T-helper 22 cell (primary cell): ENCODE data around the gene ZBTB34.

Experiments used
- DNase-seq: peaks from one replicate; pipeline ENCODE4 v3.0.0-alpha.2; 2020; ENCODE audit warnings: low read depth

ZBTB34 gene

GRCh38 chr9:126844085-126844484 lies 16.4 kb upstream of the ZBTB34 start:
- DNase-seq: no peak

DNA sequence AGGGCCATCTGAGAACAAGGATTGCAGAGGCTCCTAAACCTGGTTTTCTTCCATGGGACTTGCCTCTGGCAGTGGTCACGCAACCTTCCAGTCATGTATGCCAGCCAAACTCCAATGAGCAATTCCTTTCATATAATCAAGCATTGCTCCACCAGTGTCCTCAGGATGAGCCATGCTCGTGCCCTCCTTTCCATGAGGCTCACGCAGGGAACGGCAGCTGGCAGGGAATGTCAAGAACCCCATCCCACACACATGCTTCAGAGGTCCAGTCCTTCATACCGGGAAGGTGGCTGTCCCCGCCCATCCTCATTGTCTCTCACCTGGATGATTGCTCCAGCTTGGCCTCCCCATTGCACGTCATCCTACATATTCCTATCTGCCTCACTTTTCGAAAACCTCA lies 13.4 kb upstream of the ZBTB34 start:
- no peak for DNase-seq

DNA sequence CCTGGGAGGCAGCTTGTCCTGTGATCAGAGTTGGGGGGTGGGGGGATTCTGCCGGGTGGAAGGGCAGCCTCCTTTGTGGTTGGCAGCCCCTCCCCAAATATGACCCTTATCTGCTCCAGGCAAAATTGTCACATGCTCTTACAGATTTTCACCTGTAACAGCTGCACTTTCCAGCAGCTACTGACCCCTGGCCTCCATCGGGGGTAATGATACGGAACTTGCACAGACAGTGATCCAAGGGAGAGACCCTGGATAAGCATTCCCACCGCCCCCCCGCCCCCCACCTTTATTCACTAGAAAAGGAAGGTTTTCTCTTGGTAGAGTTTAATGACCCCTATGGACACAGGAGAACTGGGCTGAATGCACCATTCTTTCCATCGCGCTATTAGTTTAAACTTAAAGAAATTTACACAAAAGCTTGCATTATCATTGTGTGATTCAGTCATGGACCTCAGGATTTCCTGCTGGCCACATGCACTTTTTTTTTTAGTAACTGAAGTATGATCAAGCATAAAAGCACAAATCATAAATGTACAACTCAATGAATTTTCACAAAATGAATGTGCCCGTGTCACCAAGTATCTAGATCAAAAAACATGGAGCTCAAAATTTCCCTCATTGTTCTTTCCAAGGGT lies 10.7 kb upstream of the ZBTB34 start:
- DNase-seq: no peak

GRCh38 chr9:126851286-126851880 lies 9.1 kb upstream of the ZBTB34 start:
- DNase-seq: no peak

- DNase-seq: no peak
Observed at GRCh38 chr9:126852086-126852688, 8.3 kb upstream of the ZBTB34 start.

DNA sequence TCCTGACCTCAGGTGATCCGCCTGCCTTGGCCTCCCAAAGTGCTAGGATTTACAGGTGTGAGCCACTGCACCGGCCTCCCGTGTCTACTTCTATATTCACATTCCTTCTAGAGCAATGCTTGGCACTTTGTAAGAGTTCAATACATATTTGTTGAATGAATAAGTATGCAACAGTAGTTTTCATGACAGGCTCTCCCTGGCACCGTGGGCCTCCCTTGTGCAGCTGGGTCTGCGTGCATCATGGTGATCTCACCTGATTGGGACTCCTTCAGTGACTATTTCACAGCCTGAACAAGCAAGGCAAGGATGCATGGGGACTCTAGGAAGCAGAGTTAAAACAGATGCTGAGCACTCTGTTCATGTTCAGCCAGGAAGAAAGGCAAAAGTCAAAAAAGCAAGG lies 6.8 kb upstream of the ZBTB34 start:
- no peak for DNase-seq

GRCh38 chr9:126854734-126855133 lies 5.7 kb upstream of the ZBTB34 start:
- no peak for DNase-seq

DNA sequence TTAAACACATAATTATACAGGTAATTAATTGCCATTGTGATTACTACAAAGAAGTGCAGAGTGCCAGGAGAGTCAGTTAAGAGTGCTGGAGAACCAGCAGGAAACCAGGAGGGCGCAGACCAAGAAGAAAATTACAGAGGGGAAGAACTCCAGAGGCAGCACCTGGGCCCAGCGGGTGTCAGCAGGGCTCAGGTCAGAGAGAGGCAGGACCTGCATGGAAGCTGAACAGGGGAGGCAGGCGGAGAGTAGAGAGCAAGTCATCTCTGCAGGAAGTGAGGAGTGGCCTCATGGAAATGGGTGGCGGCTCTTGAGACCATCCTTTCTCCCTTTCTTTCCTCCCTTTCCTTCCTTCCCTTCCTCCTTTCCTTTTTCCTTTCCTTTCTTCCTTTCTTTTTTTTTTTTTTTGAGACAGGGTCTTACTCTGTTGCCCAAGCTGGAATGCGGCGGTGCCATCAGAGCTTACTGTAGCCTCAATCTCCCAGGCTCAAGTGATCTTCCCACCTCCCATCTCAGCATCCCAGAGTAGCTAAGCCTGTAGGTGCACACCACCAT lies 4.0 kb upstream of the ZBTB34 start:
- DNase-seq: no peak

DNA sequence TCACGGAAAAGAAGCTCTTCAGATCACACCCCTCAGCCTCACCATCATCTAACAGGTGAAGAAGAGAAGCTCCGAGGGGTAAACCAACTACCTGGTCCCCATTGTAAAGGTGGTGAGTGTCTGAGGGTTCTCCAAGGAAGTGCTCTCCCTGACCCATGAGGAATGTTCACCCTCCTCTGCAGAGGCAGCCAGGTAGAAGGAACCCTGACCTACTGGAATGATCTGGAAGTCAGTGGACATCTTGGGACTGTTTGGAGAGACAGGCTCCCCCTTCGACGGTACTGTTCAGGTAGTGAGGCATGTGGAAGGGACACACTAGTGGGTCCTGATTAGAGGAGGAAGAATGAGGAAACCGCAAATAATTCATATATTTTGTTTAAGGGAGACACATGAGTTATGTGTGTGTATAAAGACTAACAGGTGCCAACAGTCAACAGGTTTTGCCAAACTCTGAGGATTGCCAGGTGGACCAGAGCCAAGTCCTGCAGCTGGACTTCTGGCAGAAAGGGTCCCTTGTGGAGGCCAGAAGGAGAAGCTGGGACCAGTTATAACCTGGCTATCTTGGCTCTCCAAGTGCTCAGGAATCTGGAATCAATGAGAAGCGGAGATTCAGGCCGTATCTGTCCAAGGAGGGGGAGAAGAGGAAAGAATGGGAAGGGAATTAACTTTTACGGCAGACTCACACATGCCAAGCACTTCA lies 3.0 kb upstream of the ZBTB34 start:
- DNase-seq: no peak

DNA sequence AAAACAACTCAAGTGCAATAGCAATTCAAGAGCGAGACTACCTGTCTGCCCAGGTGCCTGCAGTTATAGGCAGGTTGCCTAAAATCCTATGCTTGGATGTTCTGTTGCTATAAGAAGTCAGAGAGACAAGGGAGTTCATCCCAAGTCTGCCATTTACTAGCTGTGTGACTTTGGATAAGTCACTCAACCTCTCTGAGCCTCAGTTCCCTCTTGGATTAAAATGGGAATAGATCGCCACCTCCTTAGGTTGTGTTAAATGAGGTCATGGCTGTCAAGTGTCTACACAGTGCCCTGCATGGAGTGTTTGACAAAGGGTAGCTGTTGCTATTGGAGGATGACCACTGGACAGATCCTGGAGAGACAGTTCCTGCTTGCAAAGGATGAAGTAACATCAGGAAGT lies 1.3 kb upstream of the ZBTB34 start:
- no peak for DNase-seq

- DNase-seq: no peak
Observed at GRCh38 chr9:126860757-126861466, 473 bp downstream of the ZBTB34 start.

DNA sequence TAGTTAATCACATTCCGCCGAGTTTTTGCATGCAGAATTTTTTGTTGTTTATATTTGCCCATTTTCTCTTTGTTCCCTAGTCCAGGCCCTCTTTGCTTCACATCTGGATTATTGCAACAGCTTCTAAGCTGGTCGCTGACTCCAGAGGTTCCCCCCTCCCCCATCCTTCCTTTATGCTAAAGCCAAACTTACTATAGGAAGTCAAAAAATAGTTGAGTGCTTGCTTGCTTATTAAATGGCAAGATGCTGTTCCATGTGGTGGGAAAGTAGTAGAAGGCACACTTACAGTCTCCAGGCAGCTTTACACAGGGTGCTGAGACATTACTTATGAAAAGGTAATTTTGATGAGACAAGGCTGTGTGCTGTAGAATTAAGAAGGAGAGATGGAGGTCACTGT lies 1.3 kb downstream of the ZBTB34 start:
- DNase-seq: no peak

- no peak for DNase-seq
Observed at GRCh38 chr9:126862104-126862761, 1.8 kb downstream of the ZBTB34 start.

- DNase-seq: no peak
Observed at GRCh38 chr9:126864771-126865170, 4.3 kb downstream of the ZBTB34 start.

GRCh38 chr9:126869368-126869767 lies 8.9 kb downstream of the ZBTB34 start:
- no peak for DNase-seq

DNA sequence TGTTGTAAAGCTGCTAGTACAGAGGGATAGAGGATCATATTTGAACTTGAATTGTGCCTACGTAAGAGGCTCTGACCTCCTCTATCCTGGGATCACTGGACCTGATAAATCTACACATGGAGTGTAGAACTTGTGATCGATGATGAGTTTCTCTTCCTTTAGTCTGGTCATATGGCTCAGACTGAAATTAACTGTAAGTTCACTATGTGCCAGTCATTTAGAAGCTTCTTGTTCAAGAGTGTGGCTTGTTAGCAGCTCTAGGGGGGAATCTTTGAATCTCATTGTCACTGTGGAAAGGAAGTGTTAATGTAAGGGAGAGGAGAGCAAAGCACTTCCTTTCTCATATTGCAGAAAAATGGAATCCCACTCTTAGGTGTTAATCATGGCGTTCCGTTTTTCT lies 12.1 kb downstream of the ZBTB34 start:
- no peak for DNase-seq

DNA sequence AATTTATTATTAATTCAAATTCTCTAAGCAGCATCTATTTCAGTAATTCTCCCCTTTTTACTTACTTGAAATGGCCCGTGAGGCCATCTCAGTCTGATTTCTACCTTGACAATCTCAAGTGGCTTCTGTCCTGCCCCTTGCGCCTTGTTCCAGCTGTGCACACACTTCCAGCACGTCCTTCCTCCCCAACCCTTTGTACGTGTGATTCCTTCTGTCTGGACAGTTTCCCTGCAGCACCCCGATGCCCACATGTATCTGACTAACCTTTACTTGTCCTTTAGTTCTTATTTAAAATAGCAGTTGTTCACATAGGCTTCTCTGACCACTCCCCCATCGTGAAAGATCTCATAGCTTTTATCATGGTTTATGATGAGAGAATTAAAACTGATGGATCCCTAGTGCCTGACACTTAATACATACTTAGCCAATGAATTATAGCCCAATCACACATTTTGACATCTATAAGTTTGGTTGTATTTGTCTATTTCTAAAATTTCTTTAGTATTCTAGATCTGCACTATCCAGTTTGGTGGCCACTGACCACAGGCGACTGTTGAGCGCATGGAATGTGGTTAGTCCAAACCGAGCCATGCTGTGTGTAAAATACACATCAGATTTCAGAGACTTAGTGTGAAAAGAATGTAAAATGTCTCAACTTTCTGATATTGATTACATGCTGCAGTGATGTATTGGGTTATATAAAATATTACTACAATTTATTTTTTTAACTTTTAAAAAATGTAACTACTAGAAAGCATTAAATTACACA lies 14.3 kb downstream of the ZBTB34 start:
- DNase-seq: no peak

DNA sequence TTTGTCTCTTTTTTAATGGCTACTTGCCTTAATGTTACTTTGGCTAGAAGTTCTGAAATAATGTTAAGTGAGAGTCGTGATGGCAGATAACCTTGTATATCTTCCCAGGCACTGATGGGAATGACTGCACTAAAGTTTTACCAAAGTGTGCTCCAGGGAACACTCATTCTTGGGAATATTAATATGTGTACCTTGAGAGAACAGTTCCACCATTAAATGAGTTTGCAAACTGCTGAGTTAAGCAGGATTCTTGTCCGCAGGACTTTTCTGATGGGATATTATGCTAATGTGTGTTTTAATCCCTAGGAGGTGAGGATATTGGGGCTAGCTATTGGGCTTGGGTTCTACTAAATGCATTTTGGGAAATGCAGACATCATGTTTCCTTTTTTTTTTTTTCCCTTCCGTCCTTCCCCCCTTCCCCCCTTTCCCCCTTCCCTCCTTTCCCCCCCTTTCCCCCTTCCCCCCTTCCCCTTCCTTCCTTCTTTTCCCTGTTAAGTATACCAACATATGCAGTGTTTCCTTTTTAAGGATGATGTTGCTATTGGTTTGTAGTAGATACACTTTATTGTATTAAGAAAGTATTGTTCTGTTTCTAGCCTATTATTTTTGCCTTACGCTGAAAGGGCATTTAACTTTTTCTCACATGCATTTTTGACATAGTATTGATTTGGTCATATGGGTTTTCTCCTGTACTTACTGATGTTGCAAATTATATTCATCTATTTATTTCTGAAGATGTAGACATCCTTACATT lies 15.5 kb downstream of the ZBTB34 start:
- no peak for DNase-seq

- no peak for DNase-seq
Observed at GRCh38 chr9:126876531-126876930, 16.1 kb downstream of the ZBTB34 start.

- DNase-seq: no peak
Observed at GRCh38 chr9:126877418-126877817, 17.0 kb downstream of the ZBTB34 start.
